ENCODE measurements around the gene RCC2.

RCC2 gene

GRCh38 chr1:17441993-17442357 is 2.5 kb upstream of the RCC2 start:
- DNase-seq (ENCODE audit: low spot score): no peak

- no peak for DNase-seq (ENCODE audit: low spot score)
Measured at GRCh38 chr1:17441265-17441992, 2.0 kb upstream of the RCC2 start.

GRCh38 chr1:17440827-17441168 is 1.3 kb upstream of the RCC2 start:
- no peak for DNase-seq (ENCODE audit: low spot score)

GRCh38 chr1:17440074-17440826 is 773 bp upstream of the RCC2 start:
- no peak for DNase-seq (ENCODE audit: low spot score)

- peak; percentile 65 for DNase-seq (ENCODE audit: low spot score)
Measured at GRCh38 chr1:17438318-17439249, 893 bp downstream of the RCC2 start.

- peak; percentile 82 for DNase-seq (ENCODE audit: low spot score)
Measured at GRCh38 chr1:17437580-17438317, 1.7 kb downstream of the RCC2 start.

- no peak for DNase-seq (ENCODE audit: low spot score)
Measured at GRCh38 chr1:17437260-17437579, 2.3 kb downstream of the RCC2 start.

GRCh38 chr1:17436380-17437174 is 2.9 kb downstream of the RCC2 start:
- DNase-seq (ENCODE audit: low spot score): no peak

GRCh38 chr1:17434601-17435000 is 4.9 kb downstream of the RCC2 start:
- DNase-seq (ENCODE audit: low spot score): no peak

GRCh38 chr1:17434016-17434415 is 5.5 kb downstream of the RCC2 start:
- DNase-seq (ENCODE audit: low spot score): no peak

GRCh38 chr1:17433261-17433660 is 6.2 kb downstream of the RCC2 start:
- DNase-seq (ENCODE audit: low spot score): no peak

- DNase-seq (ENCODE audit: low spot score): no peak
Measured at GRCh38 chr1:17432412-17432811, 7.1 kb downstream of the RCC2 start.

GRCh38 chr1:17429183-17429582 is 10.3 kb downstream of the RCC2 start:
- DNase-seq (ENCODE audit: low spot score): no peak

GRCh38 chr1:17427696-17428660 is 11.5 kb downstream of the RCC2 start:
- DNase-seq (ENCODE audit: low spot score): no peak

GRCh38 chr1:17425806-17426600 is 13.5 kb downstream of the RCC2 start:
- DNase-seq (ENCODE audit: low spot score): no peak

- no peak for DNase-seq (ENCODE audit: low spot score)
Measured at GRCh38 chr1:17423781-17424245, 15.7 kb downstream of the RCC2 start.

- DNase-seq (ENCODE audit: low spot score): no peak
Measured at GRCh38 chr1:17422461-17422860, 17.0 kb downstream of the RCC2 start.

GRCh38 chr1:17420391-17420918 is 19.0 kb downstream of the RCC2 start:
- no peak for DNase-seq (ENCODE audit: low spot score)

All from HuH-7.5 (cell line).